ENCODE results near the gene MORN2.

Gene MORN2

DNA sequence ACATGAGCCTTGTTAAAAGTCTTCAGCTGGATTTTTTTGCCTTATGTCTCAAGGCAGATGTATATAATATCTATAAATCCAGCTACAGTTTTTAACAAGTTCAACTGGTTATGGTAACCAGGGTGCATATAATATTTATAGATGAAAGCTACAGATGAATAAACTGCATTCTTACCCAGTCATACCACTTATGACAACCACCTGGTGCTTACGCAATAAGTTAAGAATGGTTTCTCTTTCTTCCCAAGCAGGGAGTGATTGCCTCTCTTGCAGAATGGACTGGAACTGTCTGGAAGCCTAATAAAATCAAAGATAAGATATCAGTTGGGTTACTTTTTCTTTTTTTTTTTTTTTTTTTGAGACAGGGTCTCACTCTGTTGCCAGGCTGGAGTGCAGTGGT lies 19.6 kb upstream of the MORN2 start:
- TF ChIP-seq, protein P1, sequence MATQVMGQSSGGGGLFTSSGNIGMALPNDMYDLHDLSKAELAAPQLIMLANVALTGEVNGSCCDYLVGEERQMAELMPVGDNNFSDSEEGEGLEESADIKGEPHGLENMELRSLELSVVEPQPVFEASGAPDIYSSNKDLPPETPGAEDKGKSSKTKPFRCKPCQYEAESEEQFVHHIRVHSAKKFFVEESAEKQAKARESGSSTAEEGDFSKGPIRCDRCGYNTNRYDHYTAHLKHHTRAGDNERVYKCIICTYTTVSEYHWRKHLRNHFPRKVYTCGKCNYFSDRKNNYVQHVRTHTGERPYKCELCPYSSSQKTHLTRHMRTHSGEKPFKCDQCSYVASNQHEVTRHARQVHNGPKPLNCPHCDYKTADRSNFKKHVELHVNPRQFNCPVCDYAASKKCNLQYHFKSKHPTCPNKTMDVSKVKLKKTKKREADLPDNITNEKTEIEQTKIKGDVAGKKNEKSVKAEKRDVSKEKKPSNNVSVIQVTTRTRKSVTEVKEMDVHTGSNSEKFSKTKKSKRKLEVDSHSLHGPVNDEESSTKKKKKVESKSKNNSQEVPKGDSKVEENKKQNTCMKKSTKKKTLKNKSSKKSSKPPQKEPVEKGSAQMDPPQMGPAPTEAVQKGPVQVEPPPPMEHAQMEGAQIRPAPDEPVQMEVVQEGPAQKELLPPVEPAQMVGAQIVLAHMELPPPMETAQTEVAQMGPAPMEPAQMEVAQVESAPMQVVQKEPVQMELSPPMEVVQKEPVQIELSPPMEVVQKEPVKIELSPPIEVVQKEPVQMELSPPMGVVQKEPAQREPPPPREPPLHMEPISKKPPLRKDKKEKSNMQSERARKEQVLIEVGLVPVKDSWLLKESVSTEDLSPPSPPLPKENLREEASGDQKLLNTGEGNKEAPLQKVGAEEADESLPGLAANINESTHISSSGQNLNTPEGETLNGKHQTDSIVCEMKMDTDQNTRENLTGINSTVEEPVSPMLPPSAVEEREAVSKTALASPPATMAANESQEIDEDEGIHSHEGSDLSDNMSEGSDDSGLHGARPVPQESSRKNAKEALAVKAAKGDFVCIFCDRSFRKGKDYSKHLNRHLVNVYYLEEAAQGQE (IDR thresholded peaks at IDR 0.05; ENCODE audit: insufficient read depth in 1 of 2, low read depth in 2 of 2, low read length in 2 of 2) = no peak
- TF ChIP-seq TAF1 (IDR thresholded peaks at IDR 0.05; ENCODE audit: borderline replicate concordance, insufficient read depth, low read length) (no peak), SIN3A (IDR thresholded peaks at IDR 0.05; ENCODE audit: borderline replicate concordance, insufficient read depth, low read length) (no peak), POLR2AphosphoS5 (IDR thresholded peaks at IDR 0.05; ENCODE audit: low read depth, low read length) (no peak), FOXP2 (optimal IDR thresholded peaks at IDR 0.05; ENCODE audit: borderline replicate concordance, extremely low read depth, extremely low read length, insufficient read depth) (no peak)

DNA sequence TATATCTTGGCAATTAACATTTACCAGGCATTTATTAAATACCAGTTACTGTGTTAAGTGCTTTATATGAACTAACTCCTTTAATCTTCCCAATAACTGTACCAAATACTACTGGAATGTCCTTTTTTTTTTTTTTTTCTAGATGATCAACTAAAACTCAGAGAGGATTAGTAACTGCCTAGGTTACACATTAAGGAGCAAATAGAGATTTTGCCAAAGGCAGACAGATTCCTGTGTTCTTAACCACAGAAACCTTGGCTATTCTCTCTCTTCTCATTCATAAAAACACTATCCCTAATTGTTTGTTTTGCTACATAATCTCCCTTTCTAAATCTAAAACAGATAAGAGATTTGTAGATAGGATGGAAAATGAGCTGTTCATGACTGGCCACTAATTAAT lies 13.3 kb upstream of the MORN2 start:
- TF ChIP-seq POLR2AphosphoS5 (IDR thresholded peaks at IDR 0.05; ENCODE audit: low read depth, low read length) (no peak), SIN3A (IDR thresholded peaks at IDR 0.05; ENCODE audit: borderline replicate concordance, insufficient read depth, low read length) (no peak), TAF1 (IDR thresholded peaks at IDR 0.05; ENCODE audit: borderline replicate concordance, insufficient read depth, low read length) (no peak), FOXP2 (optimal IDR thresholded peaks at IDR 0.05; ENCODE audit: borderline replicate concordance, extremely low read depth, extremely low read length, insufficient read depth) (no peak)
- TF ChIP-seq, protein P1 (IDR thresholded peaks at IDR 0.05; ENCODE audit: insufficient read depth in 1 of 2, low read depth in 2 of 2, low read length in 2 of 2) = no peak

DNA sequence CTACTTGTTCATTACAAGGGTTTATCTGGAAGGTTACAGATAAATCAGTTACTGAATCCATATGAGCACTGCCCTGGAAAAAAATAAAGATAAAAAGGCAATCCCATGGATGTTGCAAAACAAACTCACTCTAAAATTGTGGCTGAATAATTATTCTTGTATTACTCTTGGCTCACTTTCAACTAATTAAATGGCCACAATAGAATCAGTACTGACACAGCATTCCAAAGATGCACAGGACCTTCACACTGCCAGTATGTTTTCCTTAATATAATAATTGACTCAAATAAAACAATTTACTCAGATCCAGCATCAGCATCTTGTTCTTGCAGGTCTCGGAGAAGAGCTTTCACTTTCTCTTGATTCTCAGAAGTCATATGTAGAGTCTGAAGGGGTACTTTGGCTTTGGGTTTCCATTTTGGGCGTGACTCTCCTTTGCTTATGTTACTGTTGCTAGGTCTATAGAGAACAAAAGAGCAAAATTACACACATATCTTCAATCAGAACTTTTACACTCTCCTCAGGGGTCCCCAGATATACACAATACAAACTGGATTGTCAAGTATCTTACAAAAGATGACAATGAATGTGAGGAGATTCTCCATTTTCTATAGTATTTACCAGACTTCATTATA lies 12.6 kb upstream of the MORN2 start:
- TF ChIP-seq FOXP2 (optimal IDR thresholded peaks at IDR 0.05; ENCODE audit: borderline replicate concordance, extremely low read depth, extremely low read length, insufficient read depth) (no peak), POLR2AphosphoS5 (IDR thresholded peaks at IDR 0.05; ENCODE audit: low read depth, low read length) (no peak)

DNA sequence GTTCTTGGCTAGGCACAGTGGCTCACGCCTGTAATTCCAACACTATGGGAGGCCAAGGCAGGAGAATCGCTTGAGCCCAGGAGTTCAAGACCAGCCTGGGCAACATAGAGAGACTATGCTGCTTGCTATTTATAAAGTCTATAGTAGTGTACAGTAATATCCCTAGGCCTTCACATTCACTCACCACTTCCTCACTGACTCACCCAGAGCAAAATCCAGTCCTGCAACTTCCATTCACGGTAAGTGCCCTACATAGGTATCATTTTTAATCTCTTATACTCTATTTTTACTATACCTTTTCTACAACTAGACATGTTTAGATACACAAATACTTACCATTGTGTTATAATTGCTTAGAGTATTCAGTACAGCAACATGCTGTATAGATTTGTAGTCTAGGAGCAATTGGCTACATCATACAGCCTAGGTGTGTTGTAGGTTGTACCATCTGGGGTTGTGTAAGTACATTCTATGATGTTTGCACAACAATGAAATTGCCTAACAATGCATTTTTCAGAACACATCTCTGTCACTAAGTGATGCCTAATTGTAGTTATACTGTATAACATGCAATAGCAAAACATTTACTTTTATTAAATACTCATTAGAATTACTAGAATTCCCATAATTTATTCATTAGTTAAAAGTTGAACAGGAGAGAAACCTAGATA lies 8.9 kb upstream of the MORN2 start:
- TF ChIP-seq SIN3A (IDR thresholded peaks at IDR 0.05; ENCODE audit: borderline replicate concordance, insufficient read depth, low read length) = no peak
- TF ChIP-seq, protein P1 (IDR thresholded peaks at IDR 0.05; ENCODE audit: insufficient read depth in 1 of 2, low read depth in 2 of 2, low read length in 2 of 2) = no peak
- no peak for TF ChIP-seq FOXP2 (optimal IDR thresholded peaks at IDR 0.05; ENCODE audit: borderline replicate concordance, extremely low read depth, extremely low read length, insufficient read depth)
- TF ChIP-seq POLR2AphosphoS5 (IDR thresholded peaks at IDR 0.05; ENCODE audit: low read depth, low read length) = no peak

DNA sequence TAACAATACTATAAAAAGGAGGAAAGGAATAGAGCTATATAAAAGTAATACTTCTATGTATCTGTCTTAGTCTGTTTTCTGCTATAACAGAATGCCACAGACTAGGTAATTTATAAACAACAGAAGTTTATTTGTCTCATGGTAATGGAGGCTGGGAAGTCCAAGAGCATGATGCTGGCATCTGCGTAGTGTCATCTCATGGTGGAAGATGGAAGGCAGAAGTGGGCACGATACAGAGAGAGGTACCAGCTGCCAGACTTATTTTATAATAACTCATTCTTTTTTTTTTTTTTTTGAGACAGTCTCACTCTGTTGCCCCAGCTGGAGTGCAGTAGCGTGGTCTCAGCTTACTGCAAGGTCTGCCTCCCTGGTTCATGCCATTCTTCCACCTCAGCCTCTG lies 4.3 kb upstream of the MORN2 start:
- TF ChIP-seq SIN3A (IDR thresholded peaks at IDR 0.05; ENCODE audit: borderline replicate concordance, insufficient read depth, low read length) = no peak
- no peak for TF ChIP-seq POLR2AphosphoS5 (IDR thresholded peaks at IDR 0.05; ENCODE audit: low read depth, low read length)
- TF ChIP-seq TAF1 (IDR thresholded peaks at IDR 0.05; ENCODE audit: borderline replicate concordance, insufficient read depth, low read length) = no peak
- TF ChIP-seq, protein P1 (IDR thresholded peaks at IDR 0.05; ENCODE audit: insufficient read depth in 1 of 2, low read depth in 2 of 2, low read length in 2 of 2) = no peak
- no peak for TF ChIP-seq FOXP2 (optimal IDR thresholded peaks at IDR 0.05; ENCODE audit: borderline replicate concordance, extremely low read depth, extremely low read length, insufficient read depth)
